Measurements from ENCODE around the gene CLRN3. TPM values are rescaled to one million over a fixed set of nuclear protein-coding genes. Genes with fewer than 3 reads are reported as not detected.

Gene CLRN3
- total RNA-seq, 1 donor from 2014 or later = 0.52 TPM

DNA sequence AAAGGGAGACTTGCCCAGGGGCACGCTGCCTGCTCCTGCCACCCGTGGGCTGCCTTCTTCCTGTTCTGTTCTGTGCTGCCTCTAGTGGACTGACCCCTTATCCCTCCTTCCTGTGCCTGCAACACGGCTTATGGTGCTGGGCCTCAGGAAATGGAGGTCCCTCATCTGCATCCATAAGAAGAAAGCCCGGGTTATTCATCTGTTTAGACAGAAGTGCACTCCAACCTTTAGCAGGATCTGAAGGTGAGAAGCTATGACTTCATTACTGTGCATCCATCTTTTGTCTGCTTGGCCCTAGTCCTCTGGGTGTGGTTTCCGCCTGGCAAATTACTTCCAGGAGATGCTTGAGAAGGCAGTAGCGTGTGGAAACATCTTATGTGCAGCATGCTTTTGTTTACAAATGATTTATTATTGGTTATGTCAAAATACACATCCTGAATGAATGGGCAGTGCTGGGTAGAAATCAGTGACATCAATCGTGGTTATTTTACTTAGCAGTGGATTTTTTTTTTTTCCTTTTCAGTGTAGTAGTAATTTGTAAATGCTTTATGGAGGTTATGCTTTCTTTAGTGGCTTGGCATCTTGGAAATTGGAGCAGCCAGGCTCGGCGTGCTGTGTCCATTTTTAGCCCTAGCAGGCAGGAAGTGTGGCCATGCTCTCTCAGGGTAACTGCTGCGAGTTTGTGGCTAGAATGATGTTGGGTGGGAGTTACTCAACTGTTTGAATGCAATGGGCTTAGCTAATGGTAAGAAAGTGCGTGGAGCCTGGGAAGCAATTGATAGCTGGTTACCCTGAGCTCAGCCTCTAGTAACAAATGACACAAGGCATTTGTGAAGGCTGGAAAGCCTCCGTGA, 26.9 kb upstream of the CLRN3 start:
- Histone ChIP-seq H3K4me3 (ENCODE audit: low read length in 3 of 3) (peak overlapping the region in 2 of 3 donors; percentile 2 to 36), H3K27ac (ENCODE audit: low read depth, low read length) (peak overlapping the region; percentile 28), H3K4me1 (ENCODE audit: control insufficient read depth in 3 of 3, insufficient read depth in 3 of 3, low read length in 3 of 3) (peaks cover 42 to 51% (median 50%) of the 10 kb centered on the region in 3 donors), H3K36me3 (ENCODE audit: control insufficient read depth in 3 of 3, insufficient read depth in 3 of 3, low read length in 3 of 3) (no peaks in the 10 kb centered on the region), H3K27me3 (ENCODE audit: control insufficient read depth in 3 of 3, insufficient read depth in 3 of 3, low read length in 3 of 3) (no peaks in the 10 kb centered on the region), H3K9ac (ENCODE audit: low read depth in 1 of 3, low read length in 3 of 3) (no peak overlapping the region), H3K9me3 (ENCODE audit: control insufficient read depth in 3 of 3, low read length in 3 of 3) (no peaks in the 10 kb centered on the region)

- Histone ChIP-seq H3K9ac (ENCODE audit: low read depth in 1 of 3, low read length in 3 of 3) (no peak overlapping the region), H3K27ac (ENCODE audit: low read depth, low read length) (no peak overlapping the region), H3K36me3 (ENCODE audit: control insufficient read depth in 3 of 3, insufficient read depth in 3 of 3, low read length in 3 of 3) (no peaks in the 10 kb centered on the region), H3K27me3 (ENCODE audit: control insufficient read depth in 3 of 3, insufficient read depth in 3 of 3, low read length in 3 of 3) (no peaks in the 10 kb centered on the region), H3K4me3 (ENCODE audit: low read length in 3 of 3) (no peak overlapping the region), H3K4me1 (ENCODE audit: control insufficient read depth in 3 of 3, insufficient read depth in 3 of 3, low read length in 3 of 3) (peaks cover 42 to 51% (median 50%) of the 10 kb centered on the region in 3 donors), H3K9me3 (ENCODE audit: control insufficient read depth in 3 of 3, low read length in 3 of 3) (no peaks in the 10 kb centered on the region)
Measured at GRCh38 chr10:127918572-127918971, 25.8 kb upstream of the CLRN3 start.

DNA sequence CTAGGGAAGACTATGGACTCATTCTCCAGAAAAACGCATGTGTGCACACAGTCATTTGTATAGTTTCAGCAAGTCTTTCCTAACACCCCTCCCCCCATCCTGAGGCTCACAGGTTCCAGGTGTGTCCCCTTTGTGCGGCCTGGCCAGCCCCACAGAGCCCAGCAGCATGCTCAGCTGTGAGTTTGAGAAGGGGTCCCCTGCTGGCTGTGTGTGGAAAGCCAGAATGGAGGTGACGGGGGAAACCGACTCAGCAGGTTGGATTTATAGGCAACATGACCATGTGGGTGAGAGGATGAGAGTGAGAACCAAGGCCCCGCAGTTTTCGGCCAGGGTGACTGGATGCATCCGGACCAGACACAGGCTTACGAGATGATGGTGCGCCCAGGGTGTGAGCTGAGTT, 24.1 kb upstream of the CLRN3 start:
- Histone ChIP-seq H3K4me1 (ENCODE audit: control insufficient read depth in 3 of 3, insufficient read depth in 3 of 3, low read length in 3 of 3) (peaks cover 29 to 37% (median 36%) of the 10 kb centered on the region in 3 donors), H3K36me3 (ENCODE audit: control insufficient read depth in 3 of 3, insufficient read depth in 3 of 3, low read length in 3 of 3) (no peaks in the 10 kb centered on the region), H3K27me3 (ENCODE audit: control insufficient read depth in 3 of 3, insufficient read depth in 3 of 3, low read length in 3 of 3) (no peaks in the 10 kb centered on the region), H3K4me3 (ENCODE audit: low read length in 3 of 3) (no peak overlapping the region), H3K9ac (ENCODE audit: low read depth in 1 of 3, low read length in 3 of 3) (no peak overlapping the region), H3K27ac (ENCODE audit: low read depth, low read length) (no peak overlapping the region), H3K9me3 (ENCODE audit: control insufficient read depth in 3 of 3, low read length in 3 of 3) (no peaks in the 10 kb centered on the region)

- no peak overlapping the region for H3K9ac ChIP-seq (ENCODE audit: low read depth in 1 of 3, low read length in 3 of 3)
- H3K4me3 ChIP-seq (ENCODE audit: low read length in 3 of 3) = no peak overlapping the region
- no peak overlapping the region for H3K27ac ChIP-seq (ENCODE audit: low read depth, low read length)
- no peaks in the 10 kb centered on the region for H3K27me3 ChIP-seq (ENCODE audit: control insufficient read depth in 3 of 3, insufficient read depth in 3 of 3, low read length in 3 of 3)
- no peaks in the 10 kb centered on the region for H3K36me3 ChIP-seq (ENCODE audit: control insufficient read depth in 3 of 3, insufficient read depth in 3 of 3, low read length in 3 of 3)
- peaks cover 20 to 24% (median 22%) of the 10 kb centered on the region in 3 donors for H3K4me1 ChIP-seq (ENCODE audit: control insufficient read depth in 3 of 3, insufficient read depth in 3 of 3, low read length in 3 of 3)
- no peaks in the 10 kb centered on the region for H3K9me3 ChIP-seq (ENCODE audit: control insufficient read depth in 3 of 3, low read length in 3 of 3)
Measured at GRCh38 chr10:127915324-127915723, 22.6 kb upstream of the CLRN3 start.

GRCh38 chr10:127913368-127913759, 20.6 kb upstream of the CLRN3 start:
- peaks cover 12 to 13% (median 13%) of the 10 kb centered on the region in 3 donors for H3K4me1 ChIP-seq (ENCODE audit: control insufficient read depth in 3 of 3, insufficient read depth in 3 of 3, low read length in 3 of 3)
- no peak overlapping the region for H3K9ac ChIP-seq (ENCODE audit: low read depth in 1 of 3, low read length in 3 of 3)
- H3K9me3 ChIP-seq (ENCODE audit: control insufficient read depth in 3 of 3, low read length in 3 of 3) = no peaks in the 10 kb centered on the region
- H3K4me3 ChIP-seq (ENCODE audit: low read length in 3 of 3) = no peak overlapping the region
- H3K27me3 ChIP-seq (ENCODE audit: control insufficient read depth in 3 of 3, insufficient read depth in 3 of 3, low read length in 3 of 3) = peaks cover 0 to 2% (median 0%) of the 10 kb centered on the region in 3 donors
- no peak overlapping the region for H3K27ac ChIP-seq (ENCODE audit: low read depth, low read length)
- H3K36me3 ChIP-seq (ENCODE audit: control insufficient read depth in 3 of 3, insufficient read depth in 3 of 3, low read length in 3 of 3) = no peaks in the 10 kb centered on the region

GRCh38 chr10:127912607-127913367, 20.0 kb upstream of the CLRN3 start:
- Histone ChIP-seq H3K4me1 (ENCODE audit: control insufficient read depth in 3 of 3, insufficient read depth in 3 of 3, low read length in 3 of 3) (peaks cover 17 to 19% (median 19%) of the 10 kb centered on the region in 3 donors), H3K9me3 (ENCODE audit: control insufficient read depth in 3 of 3, low read length in 3 of 3) (no peaks in the 10 kb centered on the region), H3K4me3 (ENCODE audit: low read length in 3 of 3) (no peak overlapping the region), H3K27ac (ENCODE audit: low read depth, low read length) (no peak overlapping the region), H3K36me3 (ENCODE audit: control insufficient read depth in 3 of 3, insufficient read depth in 3 of 3, low read length in 3 of 3) (no peaks in the 10 kb centered on the region), H3K9ac (ENCODE audit: low read depth in 1 of 3, low read length in 3 of 3) (no peak overlapping the region), H3K27me3 (ENCODE audit: control insufficient read depth in 3 of 3, insufficient read depth in 3 of 3, low read length in 3 of 3) (peaks cover 2 to 4% (median 3%) of the 10 kb centered on the region in 3 donors)

DNA sequence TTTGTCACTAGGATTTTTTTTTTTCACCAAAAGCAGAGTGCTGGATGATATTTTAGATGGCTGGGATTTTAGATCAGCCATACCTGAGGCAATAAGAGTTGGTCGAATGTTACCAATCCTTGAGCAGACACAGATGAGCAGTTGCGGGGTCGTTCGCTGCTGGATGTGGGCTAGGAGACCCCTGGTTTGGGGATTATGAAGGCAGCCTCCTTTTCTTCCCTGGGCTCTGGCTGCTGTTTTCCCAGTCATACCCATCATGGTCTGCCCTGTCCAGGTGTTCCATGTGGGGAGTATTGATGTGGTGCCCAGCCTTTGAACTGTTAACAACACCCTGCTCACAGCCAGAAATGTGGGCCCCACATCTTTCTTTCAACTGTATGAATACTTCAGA, 19.1 kb upstream of the CLRN3 start:
- H3K27me3 ChIP-seq (ENCODE audit: control insufficient read depth in 3 of 3, insufficient read depth in 3 of 3, low read length in 3 of 3) = peaks cover 4 to 6% (median 5%) of the 10 kb centered on the region in 3 donors

GRCh38 chr10:127911218-127911866, 18.6 kb upstream of the CLRN3 start:
- Histone ChIP-seq H3K36me3 (ENCODE audit: control insufficient read depth in 3 of 3, insufficient read depth in 3 of 3, low read length in 3 of 3) (no peaks in the 10 kb centered on the region), H3K27me3 (ENCODE audit: control insufficient read depth in 3 of 3, insufficient read depth in 3 of 3, low read length in 3 of 3) (peaks cover 4 to 6% (median 5%) of the 10 kb centered on the region in 3 donors), H3K4me1 (ENCODE audit: control insufficient read depth in 3 of 3, insufficient read depth in 3 of 3, low read length in 3 of 3) (peaks cover 17 to 22% (median 22%) of the 10 kb centered on the region in 3 donors), H3K9me3 (ENCODE audit: control insufficient read depth in 3 of 3, low read length in 3 of 3) (no peaks in the 10 kb centered on the region), H3K27ac (ENCODE audit: low read depth, low read length) (no peak overlapping the region), H3K4me3 (ENCODE audit: low read length in 3 of 3) (no peak overlapping the region), H3K9ac (ENCODE audit: low read depth in 1 of 3, low read length in 3 of 3) (peak overlapping the region in 1 of 3 donors; percentile 3)

More for the DNA sequence above, 19.1 kb upstream of the CLRN3 start:
- Histone ChIP-seq H3K36me3 (ENCODE audit: control insufficient read depth in 3 of 3, insufficient read depth in 3 of 3, low read length in 3 of 3) (no peaks in the 10 kb centered on the region), H3K27ac (ENCODE audit: low read depth, low read length) (no peak overlapping the region), H3K4me3 (ENCODE audit: low read length in 3 of 3) (no peak overlapping the region), H3K9ac (ENCODE audit: low read depth in 1 of 3, low read length in 3 of 3) (no peak overlapping the region), H3K9me3 (ENCODE audit: control insufficient read depth in 3 of 3, low read length in 3 of 3) (no peaks in the 10 kb centered on the region), H3K4me1 (ENCODE audit: control insufficient read depth in 3 of 3, insufficient read depth in 3 of 3, low read length in 3 of 3) (peaks cover 17 to 22% (median 22%) of the 10 kb centered on the region in 3 donors)

GRCh38 chr10:127910464-127910770, 17.7 kb upstream of the CLRN3 start:
- H3K27ac ChIP-seq (ENCODE audit: low read depth, low read length) = no peak overlapping the region
- no peaks in the 10 kb centered on the region for H3K9me3 ChIP-seq (ENCODE audit: control insufficient read depth in 3 of 3, low read length in 3 of 3)
- peaks cover 4 to 8% (median 6%) of the 10 kb centered on the region in 3 donors for H3K27me3 ChIP-seq (ENCODE audit: control insufficient read depth in 3 of 3, insufficient read depth in 3 of 3, low read length in 3 of 3)
- no peak overlapping the region for H3K4me3 ChIP-seq (ENCODE audit: low read length in 3 of 3)
- no peaks in the 10 kb centered on the region for H3K36me3 ChIP-seq (ENCODE audit: control insufficient read depth in 3 of 3, insufficient read depth in 3 of 3, low read length in 3 of 3)
- peaks cover 17 to 22% (median 22%) of the 10 kb centered on the region in 3 donors for H3K4me1 ChIP-seq (ENCODE audit: control insufficient read depth in 3 of 3, insufficient read depth in 3 of 3, low read length in 3 of 3)
- H3K9ac ChIP-seq (ENCODE audit: low read depth in 1 of 3, low read length in 3 of 3) = no peak overlapping the region
